Thyroid gland (tissue), 4 donors: Measurements from ENCODE around the gene PCDHGB5. TPM values are rescaled to one million over a fixed set of nuclear protein-coding genes. Genes with fewer than 3 reads are reported as not detected.

Experiments
- DNase-seq, 2 donors: peaks; one replicate each; pipeline ENCODE4 v3.0.0-alpha.2; 2019
- H3K27ac ChIP-seq, 3 donors: fragments of 200-600 bp; sonication (generic); 1 replicate in 2 of 3; 2 replicates in 1 of 3; pipeline ENCODE4 v1.5.1; 2016 to 2019; ENCODE audit warnings: mild to moderate bottlenecking in 1 of 3, moderate library complexity in 1 of 3
- H3K27me3 ChIP-seq: fragments of 200-600 bp; sonication (generic); one replicate; pipeline ENCODE4 v1.5.1; 2019
- H3K36me3 ChIP-seq, 2 donors: fragments of 200-600 bp; sonication (generic); one replicate each; pipeline ENCODE4 v1.5.1; 2016 to 2019
- H3K4me1 ChIP-seq, 2 donors: fragments of 200-600 bp; sonication (generic); one replicate each; pipeline ENCODE4 v1.5.1; 2017 to 2019
- H3K4me3 ChIP-seq, 3 donors: fragments of 200-600 bp; sonication (generic); replicated peaks in 1 of 3; 1 replicate in 2 of 3; 2 replicates in 1 of 3; pipeline ENCODE4 v1.5.1; 2016; ENCODE audit warnings: mild to moderate bottlenecking in 1 of 3
- H3K9me3 ChIP-seq: fragments of 200-600 bp; sonication (generic); one replicate; pipeline ENCODE4 v1.5.1; 2017
- CTCF ChIP-seq, 6 experiments: fragments of 200-600 bp in 3 of 6; fragments of 450-650 bp in 3 of 6; sonication (generic) in 3 of 6; IDR thresholded peaks; one replicate each; pipeline ENCODE4 v1.5.1; 2016 to 2019; ENCODE audit warnings: antibody characterized with exemption in 6 of 6, mild to moderate bottlenecking in 2 of 6, inconsistent platforms in 1 of 6, moderate library complexity in 1 of 6
- POLR2A ChIP-seq, 2 donors: fragments of 450-650 bp; IDR thresholded peaks; one replicate each; pipeline ENCODE4 v1.6.1; 2017; ENCODE audit warnings: antibody characterized with exemption in 2 of 2, mild to moderate bottlenecking in 2 of 2, moderate library complexity in 1 of 2
- WGBS, 2 donors: methylation state at CpG; one replicate each; pipeline ENCODE4 v1.1.5; 2017; 5-methylcytosine and 5-hydroxymethylcytosine counted together
- intact Hi-C: fragments of 100-400 bp; cut with DNase I; formaldehyde crosslinking; loops from one replicate; pipeline ENCODE4 v1.15.1; 2023
- total RNA-seq, 4 donors: library from RNA; depleted of rRNA; stranded (reverse); fragments of >200 nt; gene quantifications; one replicate each; pipeline ENCODE4 v1.2.3, GENCODE V29; 2016

The PCDHGB5 gene
- total RNA-seq, 4 donors from 2014 or later, result 17.2 to 22.6 (median 20.2) TPM

GRCh38 chr5:141362719-141363118 lies 35.0 kb upstream of the PCDHGB5 start:
- no peak overlapping the region for H3K4me3 ChIP-seq
- H3K9me3 ChIP-seq, result peaks cover 8% of the 10 kb centered on the region
- H3K27me3 ChIP-seq, result no peaks in the 10 kb centered on the region
- no peaks in the 10 kb centered on the region for H3K4me1 ChIP-seq
- no peak for TF ChIP-seq POLR2A (IDR thresholded peaks at IDR 0.05)
- TF ChIP-seq CTCF (IDR thresholded peaks at IDR 0.05), result no peak
- DNase-seq, result no peak
- no peaks in the 10 kb centered on the region for H3K36me3 ChIP-seq
- no peak overlapping the region for H3K27ac ChIP-seq
- intact Hi-C loops, result no loop called here

- Histone ChIP-seq H3K9me3 (peaks cover 4% of the 10 kb centered on the region), H3K27ac (no peak within 1 kb of the TSS), H3K4me1 (no peaks in the 10 kb centered on the region), H3K4me3 (no peak within 1 kb of the TSS), H3K36me3 (no peaks in the 10 kb centered on the region), H3K27me3 (no peaks in the 10 kb centered on the region)
- intact Hi-C loops, result no loop called here
- no peak for TF ChIP-seq CTCF (IDR thresholded peaks at IDR 0.05)
- no peak for TF ChIP-seq POLR2A (IDR thresholded peaks at IDR 0.05)
- DNase-seq, result no peak
- WGBS, 2 donors, result 10 to 20% methylated on average over 24 to 30 of the region's 34 CpGs
Measured at GRCh38 chr5:141363952-141364660, 33.6 kb upstream of the PCDHGB5 start, which contains the start of gene PCDHGA5. PCDHGA5 (plus strand) TSS chr5:141364162; CDS start chr5:141364331, 169 bp downstream.

- TF ChIP-seq CTCF (IDR thresholded peaks at IDR 0.05) (no peak), POLR2A (IDR thresholded peaks at IDR 0.05) (no peak)
- DNase-seq, result no peak
- H3K4me1 ChIP-seq, result no peaks in the 10 kb centered on the region
- WGBS, 2 donors, result 30 to 38% methylated on average over 27 to 29 of the region's 46 CpGs
- no peak overlapping the region for H3K4me3 ChIP-seq
- H3K36me3 ChIP-seq, result no peaks in the 10 kb centered on the region
- intact Hi-C loops, result no loop called here
- peaks cover 4% of the 10 kb centered on the region for H3K9me3 ChIP-seq
- no peak overlapping the region for H3K27ac ChIP-seq
- no peaks in the 10 kb centered on the region for H3K27me3 ChIP-seq
Measured at GRCh38 chr5:141366016-141366896, 31.5 kb upstream of the PCDHGB5 start.

GRCh38 chr5:141369994-141370848 lies 27.5 kb upstream of the PCDHGB5 start, which contains the start of gene PCDHGB3:
PCDHGB3 (plus strand) TSS chr5:141370242; CDS start chr5:141370395, 153 bp downstream.
- Histone ChIP-seq H3K27me3 (no peaks in the 10 kb centered on the region), H3K9me3 (no peaks in the 10 kb centered on the region), H3K4me1 (no peaks in the 10 kb centered on the region), H3K27ac (no peak within 1 kb of the TSS), H3K4me3 (no peak within 1 kb of the TSS), H3K36me3 (no peaks in the 10 kb centered on the region)
- peak; percentile 50 to 56 for DNase-seq
- intact Hi-C loops, result no loop called here
- 13 to 18% methylated on average over 32 of the region's 32 CpGs for whole genome bisulfite sequencing, 2 donors
- TF ChIP-seq POLR2A (IDR thresholded peaks at IDR 0.05) (no peak), CTCF (IDR thresholded peaks at IDR 0.05) (peak in 3 of 6 experiments; percentile 31 to 46 (median 36))
